ENCODE data around the gene ACER1.
"Not testable (repeated sequence)": the region's sequence is repeated elsewhere in the genome, so short reads cannot be mapped to it uniquely, and the experiment has no call there.

ACER1 gene

GRCh38 chr19:6319376-6319775 lies 14.0 kb downstream of the ACER1 start:
- H3K27me3 ChIP-seq (ENCODE audit: control insufficient read depth, insufficient read depth, low read length), result peaks cover 7% of the 10 kb centered on the region
- H3K9me3 ChIP-seq (replicated peaks; ENCODE audit: low read length), result no peaks in the 10 kb centered on the region
- H3K9ac ChIP-seq (ENCODE audit: low read depth, low read length), result no peak overlapping the region

GRCh38 chr19:6318772-6319171 lies 14.6 kb downstream of the ACER1 start:
- H3K4me2 ChIP-seq (ENCODE audit: low read length), result no peak overlapping the region
- H3K9me3 ChIP-seq (replicated peaks; ENCODE audit: low read length), result no peaks in the 10 kb centered on the region
- H3K27me3 ChIP-seq (ENCODE audit: control insufficient read depth, insufficient read depth, low read length), result peaks cover 5% of the 10 kb centered on the region
- no peak overlapping the region for H3K4me3 ChIP-seq (ENCODE audit: low read length)
- no peaks in the 10 kb centered on the region for H3K36me3 ChIP-seq (ENCODE audit: insufficient read depth, low read length)
- H3K4me1 ChIP-seq (ENCODE audit: control insufficient read depth, insufficient read depth, low read length), result no peaks in the 10 kb centered on the region
- no peak overlapping the region for H3K9ac ChIP-seq (ENCODE audit: low read depth, low read length)

More at GRCh38 chr19:6319376-6319775, 14.0 kb downstream of the ACER1 start:
- Histone ChIP-seq H3K4me2 (ENCODE audit: low read length) (no peak overlapping the region), H3K4me3 (ENCODE audit: low read length) (no peak overlapping the region), H3K36me3 (ENCODE audit: insufficient read depth, low read length) (no peaks in the 10 kb centered on the region), H3K4me1 (ENCODE audit: control insufficient read depth, insufficient read depth, low read length) (no peaks in the 10 kb centered on the region)

DNA sequence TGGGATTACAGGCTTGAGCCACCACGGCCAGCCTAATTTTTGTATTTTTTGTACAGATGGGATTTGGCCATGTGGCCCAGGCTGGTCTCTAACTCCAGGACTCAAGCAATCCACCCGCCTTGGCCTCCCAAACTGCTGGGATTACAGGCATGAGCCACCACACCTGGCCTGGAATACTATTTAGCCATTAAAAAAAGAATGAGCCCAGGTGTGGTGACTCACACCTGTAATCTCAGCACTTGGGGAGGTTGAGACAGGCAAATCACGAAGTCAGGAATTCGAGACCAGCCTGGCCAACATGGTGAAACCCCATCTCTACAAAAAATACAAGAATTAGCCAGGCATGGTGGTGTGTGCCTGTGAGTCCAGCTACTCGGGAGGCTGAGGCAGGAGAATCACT lies 17.8 kb downstream of the ACER1 start:
- H3K9me3 ChIP-seq (replicated peaks; ENCODE audit: low read length); H3K4me1 ChIP-seq (ENCODE audit: control insufficient read depth, insufficient read depth, low read length); H3K4me2 ChIP-seq (ENCODE audit: low read length); H3K36me3 ChIP-seq (ENCODE audit: insufficient read depth, low read length); H3K4me3 ChIP-seq (ENCODE audit: low read length); H3K9ac ChIP-seq (ENCODE audit: low read depth, low read length); H3K27me3 ChIP-seq (ENCODE audit: control insufficient read depth, insufficient read depth, low read length): not testable (repeated sequence)

GRCh38 chr19:6313398-6313969 lies 19.9 kb downstream of the ACER1 start:
- Histone ChIP-seq H3K4me2 (ENCODE audit: low read length) (no peak overlapping the region), H3K4me3 (ENCODE audit: low read length) (no peak overlapping the region), H3K9me3 (replicated peaks; ENCODE audit: low read length) (no peaks in the 10 kb centered on the region), H3K4me1 (ENCODE audit: control insufficient read depth, insufficient read depth, low read length) (no peaks in the 10 kb centered on the region), H3K36me3 (ENCODE audit: insufficient read depth, low read length) (no peaks in the 10 kb centered on the region), H3K9ac (ENCODE audit: low read depth, low read length) (no peak overlapping the region), H3K27me3 (ENCODE audit: control insufficient read depth, insufficient read depth, low read length) (no peaks in the 10 kb centered on the region)

DNA sequence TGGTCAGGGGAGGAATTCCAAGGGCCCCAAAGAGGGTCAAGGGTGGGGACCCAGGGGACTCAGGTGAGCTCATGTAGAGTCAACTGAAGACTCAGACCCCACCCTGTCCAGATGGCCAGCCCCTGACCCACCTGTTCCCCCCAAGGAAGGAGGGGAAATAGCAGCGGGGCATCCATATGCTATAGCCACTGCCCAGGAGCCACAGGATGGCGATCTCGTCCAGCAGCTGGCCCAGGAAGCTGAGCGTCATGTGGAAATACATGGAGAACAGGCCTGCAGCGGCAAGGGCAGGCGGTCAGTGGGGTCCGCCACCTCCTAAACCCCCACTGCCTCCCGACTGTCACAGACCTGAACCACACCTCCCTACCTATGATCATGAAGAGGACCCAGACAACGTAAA lies 21.4 kb downstream of the ACER1 start:
- Histone ChIP-seq H3K4me3 (ENCODE audit: low read length) (no peak overlapping the region), H3K9ac (ENCODE audit: low read depth, low read length) (no peak overlapping the region), H3K4me2 (ENCODE audit: low read length) (no peak overlapping the region), H3K9me3 (replicated peaks; ENCODE audit: low read length) (no peaks in the 10 kb centered on the region), H3K36me3 (ENCODE audit: insufficient read depth, low read length) (no peaks in the 10 kb centered on the region), H3K4me1 (ENCODE audit: control insufficient read depth, insufficient read depth, low read length) (no peaks in the 10 kb centered on the region), H3K27me3 (ENCODE audit: control insufficient read depth, insufficient read depth, low read length) (peaks cover 5% of the 10 kb centered on the region)

DNA sequence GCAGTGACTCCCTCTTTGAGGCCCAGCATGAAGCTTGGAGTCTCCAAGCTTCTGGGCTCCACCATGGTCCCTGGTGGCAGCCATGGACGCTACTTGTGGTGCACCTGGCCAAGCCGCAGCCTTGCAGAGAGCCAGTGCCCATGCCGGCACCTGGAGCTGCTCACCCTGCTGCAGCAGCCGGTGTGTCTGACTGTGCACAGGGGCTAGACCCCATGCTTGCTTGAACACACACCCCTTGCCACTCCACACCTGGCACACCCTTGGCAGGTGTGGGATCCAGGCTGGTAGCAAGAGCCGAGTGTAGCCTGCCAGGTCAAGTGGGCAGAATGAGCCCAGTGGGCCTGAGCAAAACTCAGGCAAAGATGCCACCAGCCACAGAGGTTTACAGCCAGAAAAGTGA lies 35.0 kb downstream of the ACER1 start:
- Histone ChIP-seq H3K27me3 (ENCODE audit: control insufficient read depth, insufficient read depth, low read length) (peaks cover under 1% of the 10 kb centered on the region), H3K4me3 (ENCODE audit: low read length) (no peak overlapping the region), H3K9me3 (replicated peaks; ENCODE audit: low read length) (no peaks in the 10 kb centered on the region), H3K4me1 (ENCODE audit: control insufficient read depth, insufficient read depth, low read length) (no peaks in the 10 kb centered on the region), H3K4me2 (ENCODE audit: low read length) (no peak overlapping the region), H3K36me3 (ENCODE audit: insufficient read depth, low read length) (no peaks in the 10 kb centered on the region), H3K9ac (ENCODE audit: low read depth, low read length) (no peak overlapping the region)

GRCh38 chr19:6297202-6297601 lies 36.2 kb downstream of the ACER1 start:
- no peak overlapping the region for H3K4me2 ChIP-seq (ENCODE audit: low read length)
- no peaks in the 10 kb centered on the region for H3K4me1 ChIP-seq (ENCODE audit: control insufficient read depth, insufficient read depth, low read length)
- no peaks in the 10 kb centered on the region for H3K36me3 ChIP-seq (ENCODE audit: insufficient read depth, low read length)
- H3K27me3 ChIP-seq (ENCODE audit: control insufficient read depth, insufficient read depth, low read length), result no peaks in the 10 kb centered on the region
- H3K9ac ChIP-seq (ENCODE audit: low read depth, low read length), result no peak overlapping the region
- H3K4me3 ChIP-seq (ENCODE audit: low read length), result no peak overlapping the region
- H3K9me3 ChIP-seq (replicated peaks; ENCODE audit: low read length), result peaks cover 9% of the 10 kb centered on the region

DNA sequence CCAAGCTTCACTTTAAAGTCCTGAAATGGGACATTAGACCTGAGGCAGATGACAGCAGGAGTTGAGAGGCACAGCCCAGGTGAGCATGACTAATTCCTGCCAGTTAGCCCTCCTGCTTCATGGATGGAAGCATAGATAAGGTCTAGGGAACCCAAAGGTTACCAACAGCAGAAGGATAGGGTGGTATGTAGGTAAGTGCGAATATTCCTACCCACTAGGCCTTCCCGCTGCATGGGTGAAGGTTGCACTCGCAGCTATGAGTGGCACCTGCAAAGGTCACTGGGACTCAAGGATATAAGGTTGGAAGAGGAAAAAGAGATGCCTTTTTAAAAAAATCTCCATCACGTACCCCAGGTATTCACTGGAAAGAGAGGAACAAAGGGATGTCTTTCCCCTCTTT lies 41.4 kb downstream of the ACER1 start:
- no peaks in the 10 kb centered on the region for H3K36me3 ChIP-seq (ENCODE audit: insufficient read depth, low read length)
- no peaks in the 10 kb centered on the region for H3K4me1 ChIP-seq (ENCODE audit: control insufficient read depth, insufficient read depth, low read length)
- no peak overlapping the region for H3K4me3 ChIP-seq (ENCODE audit: low read length)
- H3K9me3 ChIP-seq (replicated peaks; ENCODE audit: low read length), result peaks cover 33% of the 10 kb centered on the region
- H3K9ac ChIP-seq (ENCODE audit: low read depth, low read length), result no peak overlapping the region
- H3K4me2 ChIP-seq (ENCODE audit: low read length), result no peak overlapping the region
- no peaks in the 10 kb centered on the region for H3K27me3 ChIP-seq (ENCODE audit: control insufficient read depth, insufficient read depth, low read length)

- Histone ChIP-seq H3K4me1 (ENCODE audit: control insufficient read depth, insufficient read depth, low read length) (no peaks in the 10 kb centered on the region), H3K36me3 (ENCODE audit: insufficient read depth, low read length) (no peaks in the 10 kb centered on the region), H3K4me3 (ENCODE audit: low read length) (no peak overlapping the region), H3K4me2 (ENCODE audit: low read length) (no peak overlapping the region), H3K27me3 (ENCODE audit: control insufficient read depth, insufficient read depth, low read length) (no peaks in the 10 kb centered on the region), H3K9me3 (replicated peaks; ENCODE audit: low read length) (peaks cover 37% of the 10 kb centered on the region), H3K9ac (ENCODE audit: low read depth, low read length) (no peak overlapping the region)
These were observed 44.7 kb downstream of the ACER1 start for GRCh38 chr19:6288737-6289136.

- no peaks in the 10 kb centered on the region for H3K4me1 ChIP-seq (ENCODE audit: control insufficient read depth, insufficient read depth, low read length)
- H3K4me2 ChIP-seq (ENCODE audit: low read length), result no peak overlapping the region
- H3K27me3 ChIP-seq (ENCODE audit: control insufficient read depth, insufficient read depth, low read length), result no peaks in the 10 kb centered on the region
- H3K36me3 ChIP-seq (ENCODE audit: insufficient read depth, low read length), result no peaks in the 10 kb centered on the region
- H3K9me3 ChIP-seq (replicated peaks; ENCODE audit: low read length), result peaks cover 29% of the 10 kb centered on the region
- H3K9ac ChIP-seq (ENCODE audit: low read depth, low read length), result no peak overlapping the region
- H3K4me3 ChIP-seq (ENCODE audit: low read length), result no peak overlapping the region
These were observed 46.0 kb downstream of the ACER1 start for GRCh38 chr19:6287269-6287885.

GRCh38 chr19:6286676-6287075 lies 46.7 kb downstream of the ACER1 start:
- no peaks in the 10 kb centered on the region for H3K27me3 ChIP-seq (ENCODE audit: control insufficient read depth, insufficient read depth, low read length)
- H3K9ac ChIP-seq (ENCODE audit: low read depth, low read length), result no peak overlapping the region
- no peaks in the 10 kb centered on the region for H3K36me3 ChIP-seq (ENCODE audit: insufficient read depth, low read length)
- H3K4me2 ChIP-seq (ENCODE audit: low read length), result no peak overlapping the region
- no peak overlapping the region for H3K4me3 ChIP-seq (ENCODE audit: low read length)
- H3K9me3 ChIP-seq (replicated peaks; ENCODE audit: low read length), result peaks cover 22% of the 10 kb centered on the region
- H3K4me1 ChIP-seq (ENCODE audit: control insufficient read depth, insufficient read depth, low read length), result no peaks in the 10 kb centered on the region

GRCh38 chr19:6282393-6282792 lies 51.0 kb downstream of the ACER1 start:
- H3K9me3 ChIP-seq (replicated peaks; ENCODE audit: low read length); H3K9ac ChIP-seq (ENCODE audit: low read depth, low read length); H3K27me3 ChIP-seq (ENCODE audit: control insufficient read depth, insufficient read depth, low read length); H3K4me3 ChIP-seq (ENCODE audit: low read length); H3K36me3 ChIP-seq (ENCODE audit: insufficient read depth, low read length); H3K4me2 ChIP-seq (ENCODE audit: low read length): not testable (repeated sequence)
- H3K4me1 ChIP-seq (ENCODE audit: control insufficient read depth, insufficient read depth, low read length), result peaks cover 15% of the 10 kb centered on the region

Data from skeletal muscle satellite cell (primary cell).